Calu3 (cell line): ENCODE results near the gene VEGFD. TPM values are rescaled to one million over a fixed set of nuclear protein-coding genes. Genes with fewer than 3 reads are reported as not detected.

Experiments used
- BruUV-seq: library from RNA; stranded (reverse); fragments of 400-500 nt; replicated peaks from 2 replicates; lab custom pipeline; 2021; lab: Mats Ljungman, UMichigan
- CTCF ChIA-PET: fragments of 300-600 bp; sonication (Branson Sonifier 250); formaldehyde crosslinking; loops from one replicate; lab custom pipeline; 2022; ENCODE audit warnings: antibody characterized with exemption; lab: Charles Lee
- DNase-seq: peaks from one replicate; pipeline ENCODE4 v3.0.0; 2022
- H3K27ac Mint-ChIP-seq: one replicate; pipeline ENCODE4 v1.8.0; 2022; ENCODE audit warnings: mixed read lengths; ENCODE audit not compliant: unreplicated experiment
- H3K27me3 Mint-ChIP-seq: one replicate; pipeline ENCODE4 v1.8.0; 2022; ENCODE audit warnings: mixed read lengths; ENCODE audit not compliant: unreplicated experiment
- H3K36me3 Mint-ChIP-seq: one replicate; pipeline ENCODE4 v1.8.0; 2022; ENCODE audit warnings: mild to moderate bottlenecking, moderate library complexity, mixed read lengths; ENCODE audit not compliant: insufficient read depth, unreplicated experiment
- H3K4me1 Mint-ChIP-seq: one replicate; pipeline ENCODE4 v1.8.0; 2022; ENCODE audit warnings: mild to moderate bottlenecking, low read depth, mixed read lengths; ENCODE audit not compliant: unreplicated experiment
- H3K4me3 Mint-ChIP-seq: one replicate; pipeline ENCODE4 v1.8.0; 2022; ENCODE audit warnings: mild to moderate bottlenecking, low read depth, moderate library complexity, mixed read lengths; ENCODE audit not compliant: unreplicated experiment
- H3K9me3 Mint-ChIP-seq: one replicate; pipeline ENCODE4 v1.8.0; 2022; ENCODE audit warnings: low read depth, mixed read lengths; ENCODE audit not compliant: unreplicated experiment
- CTCF ChIP-seq: fragments of 200-600 bp; IDR thresholded peaks from one replicate; pipeline ENCODE4 v1.8.0; 2022; ENCODE audit warnings: antibody characterized with exemption; ENCODE audit not compliant: unreplicated experiment
- intact Hi-C: fragments of 100-400 bp; cut with micrococcal nuclease; formaldehyde crosslinking; loops from one replicate; pipeline ENCODE4 v1.10.0; 2022; ENCODE audit not compliant: unreplicated experiment
- total RNA-seq: library from RNA; stranded (reverse); gene quantifications from 2 replicates; pipeline ENCODE4 v1.2.3, GENCODE V29; 2022

The VEGFD gene
- total RNA-seq, 1 experiment from 2014 or later = 0.97 TPM

- CTCF ChIA-PET = no interaction called here
- no peak overlapping the region for H3K27ac Mint-ChIP-seq
These were observed 34.5 kb upstream of the VEGFD start for GRCh38 chrX:15418707-15419181.

GRCh38 chrX:15418041-15418706 lies 34.0 kb upstream of the VEGFD start:
- TF ChIP-seq CTCF = no peak
- DNase-seq = no peak
- CTCF ChIA-PET = no interaction called here
- no peak overlapping the region for H3K4me3 Mint-ChIP-seq
- H3K36me3 Mint-ChIP-seq = no peaks in the 10 kb centered on the region
- H3K4me1 Mint-ChIP-seq = peaks cover 11% of the 10 kb centered on the region
- BruUV-seq = no TSS peak
- intact Hi-C loops = no loop called here
- H3K27me3 Mint-ChIP-seq = no peaks in the 10 kb centered on the region
- no peak overlapping the region for H3K27ac Mint-ChIP-seq
- H3K9me3 Mint-ChIP-seq = peaks cover 3% of the 10 kb centered on the region

More at GRCh38 chrX:15418707-15419181, 34.5 kb upstream of the VEGFD start:
- Mint-ChIP-seq H3K9me3 (peaks cover 3% of the 10 kb centered on the region), H3K4me3 (no peak overlapping the region), H3K4me1 (peaks cover 11% of the 10 kb centered on the region), H3K27me3 (no peaks in the 10 kb centered on the region), H3K36me3 (no peaks in the 10 kb centered on the region)
- no TSS peak for BruUV-seq
- intact Hi-C loops = no loop called here
- no peak for DNase-seq
- no peak for TF ChIP-seq CTCF

GRCh38 chrX:15416133-15416993 lies 32.1 kb upstream of the VEGFD start:
- no peaks in the 10 kb centered on the region for H3K36me3 Mint-ChIP-seq
- no peaks in the 10 kb centered on the region for H3K27me3 Mint-ChIP-seq
- TF ChIP-seq CTCF = no peak
- no TSS peak for BruUV-seq
- DNase-seq = no peak
- peaks cover 3% of the 10 kb centered on the region for H3K9me3 Mint-ChIP-seq
- no peak overlapping the region for H3K27ac Mint-ChIP-seq
- intact Hi-C loops = no loop called here
- peaks cover under 1% of the 10 kb centered on the region for H3K4me1 Mint-ChIP-seq
- no peak overlapping the region for H3K4me3 Mint-ChIP-seq
- CTCF ChIA-PET = no interaction called here

GRCh38 chrX:15413101-15413500 lies 28.9 kb upstream of the VEGFD start:
- no peak for TF ChIP-seq CTCF
- intact Hi-C loops = no loop called here
- no peak overlapping the region for H3K4me3 Mint-ChIP-seq
- H3K9me3 Mint-ChIP-seq = peaks cover 3% of the 10 kb centered on the region
- CTCF ChIA-PET = no interaction called here
- BruUV-seq = no TSS peak
- H3K27me3 Mint-ChIP-seq = no peaks in the 10 kb centered on the region
- DNase-seq = no peak
- H3K27ac Mint-ChIP-seq = no peak overlapping the region
- H3K36me3 Mint-ChIP-seq = no peaks in the 10 kb centered on the region
- H3K4me1 Mint-ChIP-seq = no peaks in the 10 kb centered on the region
